NCI-H2081 treated with DMSO at 0.1 percent for 48 hours (cell line): Measurements from ENCODE around the gene CDV3.
"Not testable (repeated sequence)": the region's sequence is repeated elsewhere in the genome, so short reads cannot be mapped to it uniquely, and the experiment has no call there.

Source experiments
- DNase-seq: peaks from one replicate; lab custom pipeline; 2025; lab: John Stamatoyannopoulos, UW

The CDV3 gene

GRCh38 chr3:133573629-133574194, at the start of gene CDV3:
Gene CDV3, plus strand, starts transcription at chr3:133573686. Its CDS starts 359 bp downstream, at chr3:133574045.
- DNase-seq: no peak

GRCh38 chr3:133523758-133524157, 49.7 kb upstream of the CDV3 start:
- DNase-seq: not testable (repeated sequence)

GRCh38 chr3:133525435-133525834, 48.1 kb upstream of the CDV3 start:
- no peak for DNase-seq

- no peak for DNase-seq
Observed at GRCh38 chr3:133527081-133527715, 46.3 kb upstream of the CDV3 start.

- DNase-seq: no peak
Observed at GRCh38 chr3:133529809-133530208, 43.7 kb upstream of the CDV3 start.

- DNase-seq: no peak
Observed at GRCh38 chr3:133531981-133532380, 41.5 kb upstream of the CDV3 start.

- DNase-seq: no peak
Observed at GRCh38 chr3:133532951-133533350, 40.5 kb upstream of the CDV3 start.

GRCh38 chr3:133535971-133536881, 37.3 kb upstream of the CDV3 start:
- DNase-seq: no peak

GRCh38 chr3:133537131-133537530, 36.4 kb upstream of the CDV3 start:
- not testable (repeated sequence) for DNase-seq

GRCh38 chr3:133538154-133538553, 35.3 kb upstream of the CDV3 start:
- no peak for DNase-seq

- DNase-seq: no peak
Observed at GRCh38 chr3:133540896-133541674, 32.4 kb upstream of the CDV3 start.

GRCh38 chr3:133542871-133543270, 30.6 kb upstream of the CDV3 start:
- DNase-seq: no peak

- DNase-seq: not testable (repeated sequence)
Observed at GRCh38 chr3:133544983-133545382, 28.5 kb upstream of the CDV3 start.

GRCh38 chr3:133547432-133548041, 25.9 kb upstream of the CDV3 start:
- no peak for DNase-seq

- no peak for DNase-seq
Observed at GRCh38 chr3:133548090-133548489, 25.4 kb upstream of the CDV3 start.

- DNase-seq: no peak
Observed at GRCh38 chr3:133549565-133549964, 23.9 kb upstream of the CDV3 start.

GRCh38 chr3:133551589-133551988, 21.9 kb upstream of the CDV3 start:
- DNase-seq: not testable (repeated sequence)

- DNase-seq: no peak
Observed at GRCh38 chr3:133561679-133562078, 11.8 kb upstream of the CDV3 start.

GRCh38 chr3:133562376-133562775, 11.1 kb upstream of the CDV3 start:
- no peak for DNase-seq

- no peak for DNase-seq
Observed at GRCh38 chr3:133563186-133563591, 10.3 kb upstream of the CDV3 start.

- DNase-seq: no peak
Observed at GRCh38 chr3:133563816-133564215, 9.7 kb upstream of the CDV3 start.
